Epithelial cell of esophagus (primary cell): ENCODE data around the gene EPHB1.

Experiments used
- DNase-seq: peaks from one replicate; pipeline ENCODE4 v3.0.0; 2010; ENCODE audit warnings: low read depth
- H3K4me3 ChIP-seq: 2 replicates; pipeline ENCODE4 v1.5.1; 2011; ENCODE audit warnings: mild to moderate bottlenecking, low read length, control low read depth
- CTCF ChIP-seq: IDR thresholded peaks from 2 replicates; pipeline ENCODE4 v1.5.1; 2011; ENCODE audit warnings: low read depth, mild to moderate bottlenecking, low read length, control low read depth, inconsistent platforms; ENCODE audit not compliant: insufficient read depth; ENCODE audit errors: missing control alignments

Gene EPHB1

GRCh38 chr3:135203026-135203425 lies 408.0 kb downstream of the EPHB1 start:
- no peak overlapping the region for H3K4me3 ChIP-seq
- no peak for TF ChIP-seq CTCF
- DNase-seq = no peak

GRCh38 chr3:135213213-135213612 lies 418.2 kb downstream of the EPHB1 start:
- no peak for TF ChIP-seq CTCF
- no peak for DNase-seq
- no peak overlapping the region for H3K4me3 ChIP-seq

- no peak for TF ChIP-seq CTCF
- no peak overlapping the region for H3K4me3 ChIP-seq
- no peak for DNase-seq
Observed at GRCh38 chr3:135213822-135214221, 418.8 kb downstream of the EPHB1 start.

- H3K4me3 ChIP-seq = no peak overlapping the region
- no peak for TF ChIP-seq CTCF
- no peak for DNase-seq
Observed at GRCh38 chr3:135214400-135214799, 419.3 kb downstream of the EPHB1 start.

- H3K4me3 ChIP-seq = no peak overlapping the region
- TF ChIP-seq CTCF = no peak
- DNase-seq = peak; percentile 1
Observed at GRCh38 chr3:135215516-135215915, 420.5 kb downstream of the EPHB1 start.

GRCh38 chr3:135216659-135217058 lies 421.6 kb downstream of the EPHB1 start:
- no peak for DNase-seq
- TF ChIP-seq CTCF = no peak

GRCh38 chr3:135217730-135218129 lies 422.7 kb downstream of the EPHB1 start:
- no peak for TF ChIP-seq CTCF

More at GRCh38 chr3:135216659-135217058, 421.6 kb downstream of the EPHB1 start:
- H3K4me3 ChIP-seq = no peak overlapping the region

More at GRCh38 chr3:135217730-135218129, 422.7 kb downstream of the EPHB1 start:
- H3K4me3 ChIP-seq = no peak overlapping the region
- DNase-seq = no peak
